GM12878 (cell line): ENCODE results near the gene ADCY10. TPM values are rescaled to one million over a fixed set of nuclear protein-coding genes. Genes with fewer than 3 reads are reported as not detected.

Experiments used
- ATAC-seq: fragments of 200-7000 bp; cut with Tn5 transposase; 3 replicates; pipeline ENCODE4 v1.9.1; 2020; ENCODE audit warnings: mild to moderate bottlenecking, moderate library complexity
- BruUV-seq: library from RNA; stranded (reverse); fragments of 400-500 nt; replicated peaks from 2 replicates; lab custom pipeline; 2021; lab: Mats Ljungman, UMichigan
- CTCF ChIA-PET: fragments of 300-600 bp; sonication (Branson Sonifier 250); formaldehyde crosslinking; extraction: SDS; loops from one replicate; lab custom pipeline; 2021; ENCODE audit warnings: inconsistent platforms; lab: Yijun Ruan, JAX
- POLR2A ChIA-PET: fragments of 350-600 bp; formaldehyde crosslinking; extraction: SDS; loops from one replicate; lab custom pipeline; 2021; ENCODE audit warnings: inconsistent platforms; lab: Charles Lee
- RAD21 ChIA-PET: fragments of 300-600 bp; sonication (Branson Sonifier 250); formaldehyde crosslinking; loops from one replicate; lab custom pipeline; 2023; ENCODE audit warnings: antibody characterized with exemption; ENCODE audit not compliant: unreplicated experiment; lab: Charles Lee
- SMC1A ChIA-PET: fragments of 300-600 bp; sonication (Branson Sonifier 250); formaldehyde crosslinking; loops from one replicate; lab custom pipeline; 2023; ENCODE audit not compliant: unreplicated experiment, uncharacterized antibody; lab: Charles Lee
- DNase-seq: peaks from one replicate; pipeline ENCODE4 v3.0.0-alpha.2; 2011; ENCODE audit warnings: low read depth, low spot score
- FAIRE-seq: peaks from 3 replicates; lab custom pipeline; 2011; peaks lifted over from hg19 to GRCh38; lab: Jason Lieb, UNC
- H2AFZ ChIP-seq: 2 replicates; pipeline ENCODE4 v1.6.0; 2011; ENCODE audit warnings: low read depth, low read length, control low read depth; ENCODE audit not compliant: control insufficient read depth
- H3K27ac ChIP-seq: 2 replicates; pipeline ENCODE4 v1.5.1; 2011; ENCODE audit warnings: control low read depth; ENCODE audit not compliant: control insufficient read depth, insufficient read depth
- H3K27me3 ChIP-seq, 2 experiments: replicated peaks in 1 of 2; 2 replicates each; pipeline versions ENCODE4 v1.6.0 to v1.6.1; 2011; ENCODE audit warnings: low read length in 1 of 2; ENCODE audit not compliant: control insufficient read depth in 2 of 2, insufficient read depth in 2 of 2
- H3K36me3 ChIP-seq, 2 experiments: 2 replicates each; pipeline ENCODE4 v1.5.1; 2011; ENCODE audit warnings: low read length in 1 of 2; ENCODE audit not compliant: control insufficient read depth in 2 of 2, insufficient read depth in 2 of 2
- H3K4me1 ChIP-seq: 2 replicates; pipeline ENCODE4 v1.6.1; 2011; ENCODE audit warnings: mild to moderate bottlenecking, low read length, moderate library complexity, mixed read lengths; ENCODE audit not compliant: control insufficient read depth, insufficient read depth
- H3K4me2 ChIP-seq: 2 replicates; pipeline ENCODE4 v1.6.0; 2011; ENCODE audit warnings: control low read depth; ENCODE audit not compliant: control insufficient read depth, insufficient read depth
- H3K4me3 ChIP-seq: fragments of 200-600 bp; sonication (generic); 2 replicates; pipeline ENCODE4 v1.5.1; 2016
- H3K79me2 ChIP-seq: 2 replicates; pipeline ENCODE4 v1.6.0; 2011; ENCODE audit warnings: low read length; ENCODE audit not compliant: control insufficient read depth, insufficient read depth
- H3K9ac ChIP-seq: 2 replicates; pipeline ENCODE4 v1.8.0; 2011; ENCODE audit warnings: low read length, control low read depth, mixed read lengths; ENCODE audit not compliant: control insufficient read depth, insufficient read depth
- H3K9me3 ChIP-seq: replicated peaks from 3 replicates; pipeline ENCODE4 v1.5.1; 2011; ENCODE audit warnings: mild to moderate bottlenecking, low read length; ENCODE audit not compliant: control insufficient read depth, insufficient read depth
- H4K20me1 ChIP-seq: 2 replicates; pipeline ENCODE4 v1.6.0; 2011; ENCODE audit not compliant: control insufficient read depth, insufficient read depth
- ASH2L ChIP-seq: fragments of 300-600, 200-600 bp; sonication (generic); IDR thresholded peaks from 2 replicates; pipeline ENCODE4 v1.6.1; 2017; ENCODE audit warnings: low read depth, mild to moderate bottlenecking, borderline replicate concordance
- BRCA1 ChIP-seq: IDR thresholded peaks from 2 replicates; pipeline ENCODE4 v1.6.1; 2011; ENCODE audit warnings: low read depth, low read length, improper control_type of control experiment
- FOS ChIP-seq: IDR thresholded peaks from 3 replicates; pipeline ENCODE4 v1.6.1; 2011; ENCODE audit warnings: borderline replicate concordance; ENCODE audit not compliant: insufficient read length; ENCODE audit errors: extremely low read depth
- FOXK2 ChIP-seq: fragments of 450-650 bp; IDR thresholded peaks from 2 replicates; pipeline ENCODE4 v1.6.1; 2017; ENCODE audit warnings: mild to moderate bottlenecking, moderate library complexity
- FOXM1 ChIP-seq: IDR thresholded peaks from 2 replicates; pipeline ENCODE4 v1.6.1; 2012; ENCODE audit warnings: low read depth, mild to moderate bottlenecking, inconsistent platforms, low read length, moderate library complexity
- GABPA ChIP-seq: IDR thresholded peaks from 2 replicates; pipeline ENCODE4 v1.6.1; 2014; ENCODE audit warnings: antibody characterized with exemption, low read depth, mild to moderate bottlenecking, inconsistent platforms
- LARP7 ChIP-seq: fragments of 450-650 bp; IDR thresholded peaks from 2 replicates; pipeline ENCODE4 v1.6.1; 2017; ENCODE audit warnings: mild to moderate bottlenecking
- MTA3 ChIP-seq: IDR thresholded peaks from 2 replicates; pipeline ENCODE4 v1.6.1; 2012; ENCODE audit warnings: low read length, inconsistent platforms, borderline replicate concordance
- NRF1 ChIP-seq: conservative IDR thresholded peaks from 2 replicates; pipeline ENCODE4 v1.6.1; 2011; ENCODE audit warnings: mild to moderate bottlenecking, low read depth, low read length, improper control_type of control experiment
- POLR2AphosphoS5 ChIP-seq: IDR thresholded peaks from 2 replicates; pipeline ENCODE4 v1.6.1; 2011; ENCODE audit warnings: mild to moderate bottlenecking, low read length, inconsistent platforms
- SREBF1 ChIP-seq: IDR thresholded peaks from 2 replicates; pipeline ENCODE4 v1.6.1; 2012; ENCODE audit warnings: mild to moderate bottlenecking, low read length
- ZNF24 ChIP-seq: fragments of 450-650 bp; IDR thresholded peaks from 2 replicates; pipeline ENCODE4 v1.6.1; 2017; ENCODE audit warnings: antibody characterized with exemption, mild to moderate bottlenecking
- WGBS: methylation state at CpG from one replicate; pipeline ENCODE4 v1.1.6; 2016; ENCODE audit warnings: low lambda C conversion rate; ENCODE audit not compliant: insufficient replicate concordance, insufficient coverage; ENCODE audit errors: missing lambda C conversion rate; 5-methylcytosine and 5-hydroxymethylcytosine counted together
- in situ Hi-C: fragments of 300-500 bp; cut with MboI; formaldehyde crosslinking; loops from 9 replicates; pipeline ENCODE4 v1.14.3; 2018; ENCODE audit warnings: mixed read lengths
- intact Hi-C: fragments of 100-400 bp; cut with micrococcal nuclease; formaldehyde crosslinking; loops from one replicate; pipeline ENCODE4 v1.14.2; 2022; ENCODE audit not compliant: unreplicated experiment
- polyA plus RNA-seq, 11 experiments: library from polyadenylated mRNA; depleted of rRNA in 4 of 11; unstranded in 6 of 11; stranded (reverse) in 5 of 11; fragments of >200 nt; fragmentation: Nextera tagmentation in 4 of 11; fragmentation: Illumina TruSeq in 1 of 11; extraction: Ambion mirVana in 4 of 11; extraction: Trizol in 1 of 11; gene quantifications; 1 replicate in 1 of 11; 2 replicates in 10 of 11; pipeline versions ENCODE4 v1.2.1 to v1.2.3, GENCODE V29; 2011 to 2016; ENCODE audit warnings: inconsistent platforms in 2 of 11, missing spikeins in 2 of 11, low read depth in 1 of 11
- total RNA-seq, 4 experiments: library from RNA; depleted of rRNA in 3 of 4; stranded (reverse); fragments of >200 nt in 3 of 4; fragmentation: Illumina TruSeq in 1 of 4; extraction: Trizol in 1 of 4; gene quantifications; 2 replicates each; pipeline versions ENCODE4 v1.2.1 to v1.2.3, GENCODE V29; 2013 to 2021
- TF ChIP-seq, protein P1 (sequence below): fragments of 150-350 bp; IDR thresholded peaks from 2 replicates; pipeline ENCODE4 v1.6.1; 2016; ENCODE audit warnings: low read depth, low read length
- TF ChIP-seq, protein P2 (sequence below): IDR thresholded peaks from 2 replicates; pipeline ENCODE4 v1.6.1; 2012; ENCODE audit warnings: low read depth, low read length, improper control_type of control experiment
- TF ChIP-seq, protein P3 (sequence below): IDR thresholded peaks from 2 replicates; pipeline ENCODE4 v1.6.1; 2011; ENCODE audit warnings: borderline replicate concordance, low read depth, mild to moderate bottlenecking, moderate library complexity, low read length; ENCODE audit not compliant: insufficient read depth, poor library complexity, severe bottlenecking

The ADCY10 gene
- total and polyA plus RNA-seq, 10 of the 15 experiments (the other 5 are each of a cell fraction or from before 2014, with no cell fraction given), result 0.13 to 0.22 TPM; not detected in 8

GRCh38 chr1:167950569-167950968, 36.6 kb upstream of the ADCY10 start (continued):
- TF ChIP-seq, protein P1, sequence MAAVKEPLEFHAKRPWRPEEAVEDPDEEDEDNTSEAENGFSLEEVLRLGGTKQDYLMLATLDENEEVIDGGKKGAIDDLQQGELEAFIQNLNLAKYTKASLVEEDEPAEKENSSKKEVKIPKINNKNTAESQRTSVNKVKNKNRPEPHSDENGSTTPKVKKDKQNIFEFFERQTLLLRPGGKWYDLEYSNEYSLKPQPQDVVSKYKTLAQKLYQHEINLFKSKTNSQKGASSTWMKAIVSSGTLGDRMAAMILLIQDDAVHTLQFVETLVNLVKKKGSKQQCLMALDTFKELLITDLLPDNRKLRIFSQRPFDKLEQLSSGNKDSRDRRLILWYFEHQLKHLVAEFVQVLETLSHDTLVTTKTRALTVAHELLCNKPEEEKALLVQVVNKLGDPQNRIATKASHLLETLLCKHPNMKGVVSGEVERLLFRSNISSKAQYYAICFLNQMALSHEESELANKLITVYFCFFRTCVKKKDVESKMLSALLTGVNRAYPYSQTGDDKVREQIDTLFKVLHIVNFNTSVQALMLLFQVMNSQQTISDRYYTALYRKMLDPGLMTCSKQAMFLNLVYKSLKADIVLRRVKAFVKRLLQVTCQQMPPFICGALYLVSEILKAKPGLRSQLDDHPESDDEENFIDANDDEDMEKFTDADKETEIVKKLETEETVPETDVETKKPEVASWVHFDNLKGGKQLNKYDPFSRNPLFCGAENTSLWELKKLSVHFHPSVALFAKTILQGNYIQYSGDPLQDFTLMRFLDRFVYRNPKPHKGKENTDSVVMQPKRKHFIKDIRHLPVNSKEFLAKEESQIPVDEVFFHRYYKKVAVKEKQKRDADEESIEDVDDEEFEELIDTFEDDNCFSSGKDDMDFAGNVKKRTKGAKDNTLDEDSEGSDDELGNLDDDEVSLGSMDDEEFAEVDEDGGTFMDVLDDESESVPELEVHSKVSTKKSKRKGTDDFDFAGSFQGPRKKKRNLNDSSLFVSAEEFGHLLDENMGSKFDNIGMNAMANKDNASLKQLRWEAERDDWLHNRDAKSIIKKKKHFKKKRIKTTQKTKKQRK, result no peak
- TF ChIP-seq ZNF24, result no peak
- no peak for TF ChIP-seq GABPA
- TF ChIP-seq, protein P2, sequence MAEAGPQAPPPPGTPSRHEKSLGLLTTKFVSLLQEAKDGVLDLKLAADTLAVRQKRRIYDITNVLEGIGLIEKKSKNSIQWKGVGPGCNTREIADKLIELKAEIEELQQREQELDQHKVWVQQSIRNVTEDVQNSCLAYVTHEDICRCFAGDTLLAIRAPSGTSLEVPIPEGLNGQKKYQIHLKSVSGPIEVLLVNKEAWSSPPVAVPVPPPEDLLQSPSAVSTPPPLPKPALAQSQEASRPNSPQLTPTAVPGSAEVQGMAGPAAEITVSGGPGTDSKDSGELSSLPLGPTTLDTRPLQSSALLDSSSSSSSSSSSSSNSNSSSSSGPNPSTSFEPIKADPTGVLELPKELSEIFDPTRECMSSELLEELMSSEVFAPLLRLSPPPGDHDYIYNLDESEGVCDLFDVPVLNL, result no peak

DNA sequence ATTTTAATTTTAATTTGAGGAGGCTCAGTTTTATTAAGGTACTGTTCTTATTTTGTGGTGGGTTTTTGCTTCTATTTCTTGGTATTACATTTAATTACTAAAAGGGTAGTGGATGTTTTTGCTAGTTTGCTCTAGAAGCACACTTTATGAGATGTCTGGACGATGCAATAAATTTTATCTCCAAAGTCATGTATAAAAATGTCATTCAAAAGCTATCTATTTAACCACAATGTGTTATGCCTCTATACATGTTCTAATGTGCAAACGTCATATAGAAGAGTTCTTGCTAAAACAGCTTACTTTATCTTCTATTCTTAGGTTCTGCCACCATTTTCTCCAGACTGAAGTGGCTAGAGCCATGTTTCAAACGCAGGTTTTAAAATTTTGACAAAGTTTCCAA, 35.9 kb upstream of the ADCY10 start:
- H4K20me1 ChIP-seq, result no peaks in the 10 kb centered on the region
- SMC1A ChIA-PET, result interaction anchor here (1.1 to 1.4 kb wide), 2 partner anchors 28 to 107 kb away, joined by 3 read pairs; no protein-coding TSS in a partner anchor
- BruUV-seq, result no TSS peak
- POLR2A ChIA-PET, result no interaction called here
- intact Hi-C loops, result no loop called here
- no peak for ATAC-seq
- no peaks in the 10 kb centered on the region for H3K27me3 ChIP-seq
- 97% methylated on average over 3 of the region's 3 CpGs for WGBS
- RAD21 ChIA-PET, result interaction anchor here (2.4 kb wide), 1 partner anchor 14 kb away, joined by 7 read pairs; no protein-coding TSS in a partner anchor
- H3K9me3 ChIP-seq, result no peaks in the 10 kb centered on the region
- peaks cover 0 to 6% of the 10 kb centered on the region in 2 experiments; a peak in 3 of 4 replicates for H3K36me3 ChIP-seq
- in situ Hi-C loops, result no loop called here
- H3K79me2 ChIP-seq, result peaks cover 35% of the 10 kb centered on the region
- no peak overlapping the region for H3K9ac ChIP-seq
- no peak overlapping the region for H2AFZ ChIP-seq
- FAIRE-seq, result no peak
- CTCF ChIA-PET, result interaction anchor here (0.6 to 0.7 kb wide), 2 partner anchors 21 to 27 kb away, joined by 3 read pairs; no protein-coding TSS in a partner anchor
- no peak overlapping the region for H3K4me2 ChIP-seq
- no peaks in the 10 kb centered on the region for H3K4me1 ChIP-seq
- no peak for DNase-seq
- H3K4me3 ChIP-seq, result no peak overlapping the region
- H3K27ac ChIP-seq, result no peak overlapping the region
- TF ChIP-seq POLR2AphosphoS5 (no peak), SREBF1 (no peak), FOXM1 (no peak), NRF1 (no peak), FOXK2 (no peak), ASH2L (no peak), MTA3 (no peak), BRCA1 (no peak), LARP7 (no peak), FOS (no peak)
- TF ChIP-seq, protein P3, sequence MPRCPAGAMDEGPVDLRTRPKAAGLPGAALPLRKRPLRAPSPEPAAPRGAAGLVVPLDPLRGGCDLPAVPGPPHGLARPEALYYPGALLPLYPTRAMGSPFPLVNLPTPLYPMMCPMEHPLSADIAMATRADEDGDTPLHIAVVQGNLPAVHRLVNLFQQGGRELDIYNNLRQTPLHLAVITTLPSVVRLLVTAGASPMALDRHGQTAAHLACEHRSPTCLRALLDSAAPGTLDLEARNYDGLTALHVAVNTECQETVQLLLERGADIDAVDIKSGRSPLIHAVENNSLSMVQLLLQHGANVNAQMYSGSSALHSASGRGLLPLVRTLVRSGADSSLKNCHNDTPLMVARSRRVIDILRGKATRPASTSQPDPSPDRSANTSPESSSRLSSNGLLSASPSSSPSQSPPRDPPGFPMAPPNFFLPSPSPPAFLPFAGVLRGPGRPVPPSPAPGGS, result no peak
